NCI-H345 treated with DMSO at 0.1 percent for 48 hours (cell line): ENCODE measurements around the gene SART3.

Experiments used
- DNase-seq: peaks from one replicate; lab custom pipeline; 2025; ENCODE audit not compliant: unreplicated experiment; lab: John Stamatoyannopoulos, UW

SART3 gene

GRCh38 chr12:108560752-108561719 is at the start of gene SART3:
Gene SART3 (minus strand): TSS chr12:108561173. CDS start chr12:108561154, 19 bp downstream.
- peak; percentile 94 for DNase-seq

GRCh38 chr12:108610336-108610815 is 49.4 kb upstream of the SART3 start:
- DNase-seq = no peak

- DNase-seq = no peak
Measured at GRCh38 chr12:108609537-108610335, 48.8 kb upstream of the SART3 start.

- no peak for DNase-seq
Measured at GRCh38 chr12:108608616-108609015, 47.6 kb upstream of the SART3 start.

GRCh38 chr12:108607981-108608600 is 47.1 kb upstream of the SART3 start:
- DNase-seq = no peak

- DNase-seq = no peak
Measured at GRCh38 chr12:108606492-108606891, 45.5 kb upstream of the SART3 start.

- no peak for DNase-seq
Measured at GRCh38 chr12:108605690-108606406, 44.9 kb upstream of the SART3 start.

GRCh38 chr12:108605000-108605689 is 44.2 kb upstream of the SART3 start:
- DNase-seq = no peak

GRCh38 chr12:108604208-108604941 is 43.4 kb upstream of the SART3 start:
- DNase-seq = no peak

- DNase-seq = no peak
Measured at GRCh38 chr12:108603743-108604142, 42.8 kb upstream of the SART3 start.

GRCh38 chr12:108602976-108603704 is 42.2 kb upstream of the SART3 start:
- no peak for DNase-seq

GRCh38 chr12:108602209-108602705 is 41.3 kb upstream of the SART3 start:
- no peak for DNase-seq

- DNase-seq = no peak
Measured at GRCh38 chr12:108600702-108601007, 39.7 kb upstream of the SART3 start.

- no peak for DNase-seq
Measured at GRCh38 chr12:108599948-108600701, 39.2 kb upstream of the SART3 start.

- no peak for DNase-seq
Measured at GRCh38 chr12:108599541-108599940, 38.6 kb upstream of the SART3 start.

GRCh38 chr12:108598553-108599250 is 37.7 kb upstream of the SART3 start:
- no peak for DNase-seq
